HepG2 (cell line): Measurements from ENCODE around the gene SFMBT1. TPM values are rescaled to one million over a fixed set of nuclear protein-coding genes. Genes with fewer than 3 reads are reported as not detected.

ENCODE experiments used
- ATAC-seq: fragments of 200-7000 bp; cut with Tn5 transposase; 3 replicates; pipeline ENCODE4 v1.9.1; 2020; ENCODE audit warnings: mild to moderate bottlenecking, moderate library complexity
- BruUV-seq: library from RNA; stranded (reverse); fragments of 400-500 nt; replicated peaks from 2 replicates; lab custom pipeline; 2021; lab: Mats Ljungman, UMichigan
- CTCF ChIA-PET: fragments of 300-600 bp; formaldehyde crosslinking; extraction: SDS; loops from one replicate; lab custom pipeline; 2021; ENCODE audit warnings: low total read pairs, inconsistent platforms, low intra/inter-chr PET ratio; lab: Yijun Ruan, JAX
- POLR2A ChIA-PET: fragments of 350-600 bp; sonication (Branson Sonifier 250); formaldehyde crosslinking; loops from one replicate; lab custom pipeline; 2020; ENCODE audit warnings: antibody characterized with exemption, inconsistent platforms; lab: Yijun Ruan, JAX
- DNase-seq: peaks from one replicate; pipeline ENCODE4 v3.0.0-alpha.2; 2015; ENCODE audit warnings: low spot score
- FAIRE-seq: peaks from 3 replicates; lab custom pipeline; 2011; peaks lifted over from hg19 to GRCh38; lab: Jason Lieb, UNC
- H2AFZ ChIP-seq: one replicate; pipeline ENCODE4 v1.6.1; 2011; ENCODE audit warnings: low read length, inconsistent platforms
- H3K27ac ChIP-seq: fragments of 300-600 bp; 3 replicates; pipeline ENCODE4 v1.8.0; 2011; ENCODE audit warnings: mixed run types, mild to moderate bottlenecking, mixed read lengths, low read length, inconsistent platforms; ENCODE audit not compliant: insufficient read depth; ENCODE audit errors: extremely low read length
- H3K27me3 ChIP-seq, 2 experiments: fragments of 200-600 bp in 1 of 2; 2 replicates in 1 of 2; 3 replicates in 1 of 2; pipeline versions ENCODE4 v1.6.0 to v1.8.0; 2011; ENCODE audit warnings: low read length in 2 of 2, mild to moderate bottlenecking in 2 of 2, moderate library complexity in 2 of 2, inconsistent platforms in 1 of 2; ENCODE audit not compliant: insufficient read depth in 2 of 2, control insufficient read depth in 1 of 2
- H3K36me3 ChIP-seq, 2 experiments: fragments of 200-600 bp in 1 of 2; replicated peaks in 1 of 2; 2 replicates in 1 of 2; 3 replicates in 1 of 2; pipeline versions ENCODE4 v1.5.1 to v1.8.0; 2011; ENCODE audit warnings: low read length in 2 of 2, inconsistent platforms in 1 of 2; ENCODE audit not compliant: insufficient read depth in 2 of 2, control insufficient read depth in 1 of 2
- H3K4me1 ChIP-seq: 2 replicates; pipeline ENCODE4 v1.5.1; 2012; ENCODE audit warnings: low read length, inconsistent platforms; ENCODE audit not compliant: insufficient read depth
- H3K4me2 ChIP-seq: 2 replicates; pipeline ENCODE4 v1.6.0; 2011; ENCODE audit warnings: low read depth, low read length, inconsistent platforms
- H3K4me3 ChIP-seq, 3 experiments: fragments of 200-600 bp in 1 of 3; sonication (generic), shearing (Covaris generic) in 1 of 3; replicated peaks in 1 of 3; 2 replicates each; pipeline ENCODE4 v1.5.1; 2011 to 2016; ENCODE audit warnings: low read length in 3 of 3, inconsistent platforms in 2 of 3, low read depth in 2 of 3, mild to moderate bottlenecking in 2 of 3, control low read depth in 1 of 3, mixed read lengths in 1 of 3; ENCODE audit not compliant: insufficient read depth in 1 of 3
- H3K79me2 ChIP-seq: one replicate; pipeline ENCODE4 v1.6.1; 2011; ENCODE audit warnings: low read length, inconsistent platforms; ENCODE audit not compliant: insufficient read depth
- H3K9ac ChIP-seq: 2 replicates; pipeline ENCODE4 v1.6.0; 2011; ENCODE audit warnings: mild to moderate bottlenecking, low read depth, low read length, inconsistent platforms; ENCODE audit not compliant: insufficient read depth
- H3K9me3 ChIP-seq: 2 replicates; pipeline ENCODE4 v1.5.1; 2012; ENCODE audit warnings: mild to moderate bottlenecking, low read length
- H4K20me1 ChIP-seq: 2 replicates; pipeline ENCODE4 v1.6.0; 2011; ENCODE audit warnings: inconsistent platforms, mild to moderate bottlenecking, low read length, moderate library complexity; ENCODE audit not compliant: insufficient read depth
- CEBPG ChIP-seq: IDR thresholded peaks from 2 replicates; pipeline ENCODE4 v1.6.1; 2016
- CTCF ChIP-seq: sonication (generic); formaldehyde crosslinking; IDR thresholded peaks from 2 replicates; pipeline ENCODE4 v1.5.0; 2020; ENCODE audit warnings: mild to moderate bottlenecking, missing genetic modification reagents, moderate library complexity
- FOXK2 ChIP-seq: fragments of 450-650 bp; IDR thresholded peaks from 2 replicates; pipeline ENCODE4 v1.6.1; 2016
- KLF12 ChIP-seq: sonication (generic); formaldehyde crosslinking; IDR thresholded peaks from 2 replicates; pipeline ENCODE4 v1.4.0; 2020; ENCODE audit warnings: missing genetic modification reagents, borderline replicate concordance
- PPARG ChIP-seq: conservative IDR thresholded peaks from 2 replicates; pipeline ENCODE4 v1.6.1; 2016; ENCODE audit warnings: missing biosample characterization, missing genetic modification reagents
- RAD21 ChIP-seq: fragments of 450-650 bp; formaldehyde crosslinking; IDR thresholded peaks from 2 replicates; pipeline ENCODE4 v1.5.0; 2020; ENCODE audit warnings: mild to moderate bottlenecking
- SAP130 ChIP-seq: IDR thresholded peaks from 2 replicates; pipeline ENCODE4 v1.6.1; 2016; ENCODE audit warnings: low read depth
- SMC3 ChIP-seq: IDR thresholded peaks from 2 replicates; pipeline ENCODE4 v1.6.1; 2011; ENCODE audit warnings: low read length, improper control_type of control experiment
- SRSF9 ChIP-seq: fragments of 200-400 bp; formaldehyde crosslinking; IDR thresholded peaks from 2 replicates; pipeline ENCODE4 v1.6.1; 2018; ENCODE audit warnings: borderline replicate concordance, mild to moderate bottlenecking, low read depth, low read length; ENCODE audit not compliant: insufficient read depth, poor library complexity, severe bottlenecking
- STAG1 ChIP-seq: sonication (generic); formaldehyde crosslinking; IDR thresholded peaks from 2 replicates; pipeline ENCODE4 v1.4.0; 2020; ENCODE audit warnings: missing genetic modification reagents
- ZBTB40 ChIP-seq, 2 experiments: fragments of 450-650 bp in 1 of 2; sonication (generic) in 1 of 2; formaldehyde crosslinking in 1 of 2; IDR thresholded peaks; 2 replicates each; pipeline versions ENCODE4 v1.6.1 to v1.8.0; 2016 to 2022; ENCODE audit warnings: antibody characterized with exemption in 1 of 2, mild to moderate bottlenecking in 1 of 2, missing genetic modification reagents in 1 of 2
- ZNF496 ChIP-seq: sonication (generic); formaldehyde crosslinking; IDR thresholded peaks from 2 replicates; pipeline ENCODE4 v1.8.1; 2023; ENCODE audit warnings: mild to moderate bottlenecking, moderate library complexity, missing genetic modification reagents; ENCODE audit not compliant: insufficient replicate concordance
- WGBS: methylation state at CpG from one replicate; pipeline ENCODE4 v1.1.6; 2017; ENCODE audit warnings: low lambda C conversion rate; 5-methylcytosine and 5-hydroxymethylcytosine counted together
- in situ Hi-C: cut with HindIII; loops from 2 replicates; pipeline ENCODE4 v1.10.0; 2017; ENCODE audit warnings: low pct_unique_long_range_greater_than_20kb; ENCODE audit not compliant: extremely low pct_ligation_motif_present
- intact Hi-C: fragments of 100-400 bp; cut with micrococcal nuclease; formaldehyde crosslinking; loops from one replicate; pipeline ENCODE4 v1.10.0; 2022; ENCODE audit not compliant: unreplicated experiment
- polyA plus RNA-seq, 8 experiments: library from polyadenylated mRNA; depleted of rRNA in 3 of 8; stranded (reverse) in 7 of 8; unstranded in 1 of 8; fragments of >200 nt; fragmentation: Illumina TruSeq in 4 of 8; extraction: Trizol in 4 of 8; gene quantifications; 2 replicates each; pipeline versions ENCODE4 v1.2.1 to v1.2.3, GENCODE V29; 2011 to 2016; ENCODE audit warnings: low read depth in 4 of 8, missing spikeins in 1 of 8, mixed read lengths in 1 of 8; ENCODE audit not compliant: insufficient read depth in 1 of 8
- total RNA-seq, 5 experiments: library from RNA; depleted of rRNA; stranded (reverse); fragments of >200 nt; fragmentation: Illumina TruSeq; extraction: Trizol; gene quantifications; 2 replicates each; pipeline ENCODE4 v1.2.3, GENCODE V29; 2016; ENCODE audit warnings: low read depth in 1 of 5

SFMBT1 gene
- total and polyA plus RNA-seq, 2 of the 13 experiments (the other 11 are each of a cell fraction or from before 2014, with no cell fraction given) = 3.8 to 12.8 TPM

DNA sequence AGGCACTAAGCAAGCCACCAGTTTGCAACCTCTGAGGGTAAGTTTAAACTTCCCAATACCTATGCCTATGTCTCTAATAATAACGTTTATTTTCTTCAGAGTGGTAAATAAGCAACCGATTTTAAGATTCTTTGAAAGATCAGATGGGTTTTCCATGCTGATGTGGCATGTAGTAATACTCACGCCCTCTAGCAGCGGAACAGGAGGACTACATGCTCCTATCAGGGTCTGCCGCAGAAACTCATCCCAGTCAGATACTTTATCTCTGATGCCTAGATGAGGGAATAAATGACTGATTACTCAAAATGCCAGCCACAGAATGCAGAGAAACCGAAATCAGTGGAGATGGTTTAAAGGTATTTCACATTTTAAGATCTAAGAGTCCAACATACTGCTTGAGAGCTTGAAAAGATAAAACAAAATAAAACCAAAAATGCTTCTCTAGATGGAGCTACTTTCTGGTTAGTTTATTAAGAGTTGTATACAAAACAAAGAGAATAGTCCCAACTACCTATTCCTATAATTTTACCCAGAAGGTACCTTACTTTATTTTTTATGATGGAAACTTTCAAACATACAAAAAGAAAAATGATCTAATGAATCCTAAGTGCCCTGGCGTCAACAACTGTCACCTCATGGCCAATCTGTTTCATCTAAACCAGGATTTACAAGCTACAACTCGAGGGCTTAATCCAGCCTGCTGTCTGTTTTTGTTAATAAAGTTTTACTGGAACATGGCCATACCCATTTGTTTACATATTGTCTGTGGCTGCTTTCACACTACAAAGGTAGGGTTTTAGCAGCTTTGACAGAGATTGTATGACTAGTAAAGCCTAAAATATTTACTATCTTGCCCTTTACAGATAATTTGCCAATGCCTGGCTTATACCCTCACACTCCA, 111.0 kb downstream of the SFMBT1 start:
- DNase-seq = peak; percentile 46
- in situ Hi-C loops = loop anchor here (10.0 kb wide), 1 partner anchor 80 kb away; no protein-coding TSS in a partner anchor
- Histone ChIP-seq H3K4me3 (no peak overlapping the region), H3K9ac (no peak overlapping the region), H4K20me1 (no peaks in the 10 kb centered on the region), H3K79me2 (no peaks in the 10 kb centered on the region), H3K36me3 (peaks cover 1 to 13% of the 10 kb centered on the region in 2 experiments; a peak in 2 of 5 replicates), H3K9me3 (no peaks in the 10 kb centered on the region), H2AFZ (no peak overlapping the region), H3K27me3 (no peaks in the 10 kb centered on the region), H3K27ac (no peak overlapping the region), H3K4me2 (no peak overlapping the region), H3K4me1 (peaks cover 6% of the 10 kb centered on the region; the same call in 1 of the 2 replicates)
- CTCF ChIA-PET = interaction anchor here (1.0 to 3.1 kb wide), 5 partner anchors 55 to 137 kb away, joined by 3 to 33 read pairs (median 6); no protein-coding TSS in a partner anchor
- ATAC-seq = peak; percentile 92
- BruUV-seq = no TSS peak
- 20% methylated on average over 8 of the region's 8 CpGs for WGBS
- FAIRE-seq = peak; percentile 91
- intact Hi-C loops = loop anchor here (1.0 to 5.0 kb wide), 3 partner anchors 84 to 137 kb away; no protein-coding TSS in a partner anchor
- POLR2A ChIA-PET = no interaction called here
- TF ChIP-seq FOXK2 = no peak
- TF ChIP-seq SAP130 = no peak
- TF ChIP-seq CTCF (CRISPR knock-in tag) = peak; percentile 81
- no peak for TF ChIP-seq SRSF9
- TF ChIP-seq STAG1 (CRISPR knock-in tag) = peak; percentile 75
- 0 out of 2 replicates have a peak, but pooled peaks have one; percentile 22 for TF ChIP-seq CEBPG (CRISPR knock-in tag)
- peak; percentile 26; the same call in 1 of the 2 replicates for TF ChIP-seq RAD21
- no peak for TF ChIP-seq KLF12 (CRISPR knock-in tag)
- TF ChIP-seq ZBTB40 (IDR thresholded peaks at IDR 0.05) = 0 out of 2 replicates have a peak, but pooled peaks have one; percentile 22
- TF ChIP-seq ZBTB40 (CRISPR knock-in tag; IDR thresholded peaks at IDR 0.05) = peak; percentile 29; the same call in 1 of the 2 replicates
- no peak for TF ChIP-seq ZNF496 (CRISPR knock-in tag)
- no peak for TF ChIP-seq PPARG
- TF ChIP-seq SMC3 = peak; percentile 90
